KOPT-K1 (cell line): Measurements from ENCODE around the gene CHI3L2.

ENCODE experiments used
- H3K27ac ChIP-seq: fragments of 200-600 bp; sonication (generic); 2 replicates; pipeline ENCODE4 v1.5.1; 2016; ENCODE audit warnings: antibody characterized with exemption, mild to moderate bottlenecking, low read depth, low read length; ENCODE audit not compliant: poor library complexity, severe bottlenecking
- H3K36me3 ChIP-seq: fragments of 200-600 bp; sonication (generic); 2 replicates; pipeline ENCODE4 v1.5.1; 2017; ENCODE audit warnings: antibody characterized with exemption, mild to moderate bottlenecking, low read length, moderate library complexity; ENCODE audit not compliant: insufficient read depth
- H3K9me3 ChIP-seq: fragments of 200-600 bp; sonication (generic); 2 replicates; pipeline ENCODE4 v1.5.1; 2017; ENCODE audit warnings: antibody characterized with exemption, low read length, mild to moderate bottlenecking; ENCODE audit not compliant: insufficient read depth, poor library complexity, severe bottlenecking

CHI3L2 gene

DNA sequence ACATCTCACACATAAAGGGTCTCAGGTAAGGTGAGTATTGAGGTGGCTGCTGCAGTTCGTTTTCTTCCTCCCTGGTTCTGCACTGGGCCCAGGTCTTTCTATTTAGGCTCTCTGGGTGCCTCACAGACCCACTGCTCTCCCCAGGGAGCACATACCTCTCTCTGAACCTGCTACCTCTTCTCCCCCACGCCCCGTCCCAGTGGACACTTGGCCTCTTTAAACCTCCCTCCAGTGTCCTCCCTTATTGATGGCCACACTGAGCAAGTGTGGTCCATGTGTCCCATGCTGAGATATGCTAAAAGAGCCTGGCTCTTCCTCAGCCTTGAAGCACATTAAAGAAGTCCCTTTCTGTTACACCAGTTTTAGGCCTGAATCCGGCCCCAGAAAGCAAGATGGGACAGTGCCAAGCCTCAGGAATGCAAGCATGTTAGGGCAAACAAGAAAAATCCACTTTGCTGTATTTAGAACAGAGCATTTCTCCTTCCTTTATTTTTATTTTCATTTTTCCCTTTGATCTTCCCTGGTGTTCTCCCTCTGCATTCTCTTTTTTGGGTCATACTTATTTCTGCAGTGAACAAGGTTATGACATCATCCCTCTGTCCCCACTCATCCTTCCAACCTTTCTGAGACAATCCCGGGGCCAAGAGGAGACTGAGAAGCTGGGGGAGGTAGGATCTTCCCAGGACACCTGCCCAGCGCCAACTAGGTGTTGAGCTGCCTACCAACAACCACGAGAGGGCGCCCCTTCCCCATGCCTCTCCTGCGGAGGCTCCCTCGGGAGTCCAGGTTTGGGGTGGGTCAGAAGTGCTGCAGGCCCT lies 5.0 kb upstream of the CHI3L2 start:
- Histone ChIP-seq H3K27ac (peak overlapping the region; percentile 99), H3K9me3 (no peaks in the 10 kb centered on the region), H3K36me3 (no peaks in the 10 kb centered on the region)

DNA sequence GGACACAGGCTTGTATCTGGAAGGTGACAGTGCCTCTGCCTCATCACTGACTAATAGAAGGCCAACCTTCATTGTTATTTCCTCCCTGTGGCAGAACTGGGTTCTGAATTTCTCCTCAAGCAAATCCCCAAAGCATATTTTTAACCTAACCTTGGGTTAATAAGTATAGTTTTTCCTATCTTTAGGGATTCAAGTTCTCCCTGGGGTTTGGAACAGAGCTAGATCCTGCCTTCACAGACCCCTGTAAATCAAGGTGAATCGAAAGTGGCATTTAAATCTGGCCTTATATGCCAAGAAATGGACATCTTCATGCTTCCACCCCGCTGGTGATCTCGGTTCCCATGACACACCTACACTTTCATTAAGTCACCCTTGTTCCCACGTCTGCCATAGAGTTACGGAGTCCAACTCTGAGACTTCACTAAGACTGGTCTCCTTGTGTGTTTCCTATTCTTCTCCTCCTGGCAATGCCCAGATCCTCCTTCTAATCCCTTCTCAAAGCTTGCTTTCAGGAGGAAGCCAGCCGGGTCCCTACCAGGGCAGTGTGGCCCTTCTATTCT lies 4.3 kb upstream of the CHI3L2 start:
- Histone ChIP-seq H3K9me3 (no peaks in the 10 kb centered on the region), H3K36me3 (no peaks in the 10 kb centered on the region), H3K27ac (peak overlapping the region; percentile 99)

- Histone ChIP-seq H3K36me3 (no peaks in the 10 kb centered on the region), H3K9me3 (no peaks in the 10 kb centered on the region), H3K27ac (peak overlapping the region; percentile 99)
Observed at GRCh38 chr1:111225091-111225490, 2.4 kb upstream of the CHI3L2 start.

- no peaks in the 10 kb centered on the region for H3K9me3 ChIP-seq
- no peaks in the 10 kb centered on the region; the same call in 1 of the 2 replicates for H3K36me3 ChIP-seq
- peak overlapping the region; percentile 99 for H3K27ac ChIP-seq
Observed at GRCh38 chr1:111225717-111226400, 1.7 kb upstream of the CHI3L2 start.

GRCh38 chr1:111227851-111228747 lies 586 bp downstream of the CHI3L2 start:
- Histone ChIP-seq H3K9me3 (no peaks in the 10 kb centered on the region), H3K27ac (peak overlapping the region; percentile 99), H3K36me3 (peaks cover 21% of the 10 kb centered on the region)

DNA sequence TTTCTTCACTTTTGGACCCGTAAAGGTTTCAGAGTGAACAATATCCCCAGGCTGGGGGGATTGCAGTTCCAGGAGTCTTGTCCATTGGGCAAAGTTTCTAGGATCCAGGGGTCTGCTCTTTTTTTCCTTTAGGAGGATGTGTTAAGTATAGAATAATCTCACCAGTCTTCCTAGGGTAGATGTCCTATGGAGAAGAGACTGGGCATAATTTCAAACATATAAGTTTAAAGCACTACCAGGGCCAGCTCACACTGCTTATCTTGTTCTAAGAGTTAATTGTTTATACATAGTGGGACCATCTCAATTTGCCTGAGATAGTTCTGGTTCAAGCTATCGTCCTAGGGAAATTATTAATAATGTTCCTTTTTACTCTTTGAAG lies 1.2 kb downstream of the CHI3L2 start:
- H3K27ac ChIP-seq, result peak overlapping the region; percentile 99
- peaks cover 25% of the 10 kb centered on the region for H3K36me3 ChIP-seq
- H3K9me3 ChIP-seq, result no peaks in the 10 kb centered on the region

DNA sequence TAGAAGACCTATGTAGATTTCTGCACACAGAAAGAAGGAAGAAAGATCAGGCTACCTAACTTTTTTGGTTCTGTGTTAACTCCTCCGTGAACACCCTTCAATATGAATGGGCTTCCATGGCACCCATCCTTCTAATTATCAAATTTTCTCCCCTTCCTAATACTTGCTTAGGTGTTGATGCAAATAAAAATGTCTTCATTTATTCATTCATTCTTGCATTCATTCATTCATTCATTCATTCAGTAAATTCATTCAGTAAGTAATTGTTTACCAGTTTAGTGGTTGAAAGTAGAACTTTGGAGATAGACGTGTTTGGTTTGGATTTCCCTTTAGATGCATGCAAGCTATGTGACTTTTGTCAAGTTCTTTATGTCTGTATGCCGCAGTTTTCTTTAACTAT lies 4.6 kb downstream of the CHI3L2 start:
- peak overlapping the region; percentile 99 for H3K27ac ChIP-seq
- peaks cover 57% of the 10 kb centered on the region for H3K36me3 ChIP-seq

DNA sequence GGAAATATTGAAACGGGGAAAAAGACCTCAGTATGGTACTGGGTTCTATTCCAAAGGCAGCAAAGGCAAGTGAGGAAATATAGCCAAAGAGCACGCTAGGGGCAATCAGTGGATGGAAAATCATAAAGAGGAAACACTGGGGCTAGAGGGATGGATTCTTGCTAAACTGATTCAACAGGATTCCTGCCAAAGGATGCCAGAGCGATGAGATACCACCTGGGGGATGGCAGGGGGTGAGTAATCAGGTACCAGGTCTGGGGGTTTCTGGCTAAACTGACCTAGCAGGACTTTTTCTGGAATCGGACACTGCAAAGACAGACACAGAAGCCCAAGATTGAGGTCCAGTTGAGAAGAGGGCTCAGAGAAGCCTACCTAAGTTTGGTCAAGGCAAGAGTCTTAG lies 6.7 kb downstream of the CHI3L2 start:
- Histone ChIP-seq H3K27ac (peak overlapping the region; percentile 30), H3K36me3 (peaks cover 78% of the 10 kb centered on the region), H3K9me3 (no peaks in the 10 kb centered on the region)

More for the DNA sequence above, 4.6 kb downstream of the CHI3L2 start:
- no peaks in the 10 kb centered on the region for H3K9me3 ChIP-seq

DNA sequence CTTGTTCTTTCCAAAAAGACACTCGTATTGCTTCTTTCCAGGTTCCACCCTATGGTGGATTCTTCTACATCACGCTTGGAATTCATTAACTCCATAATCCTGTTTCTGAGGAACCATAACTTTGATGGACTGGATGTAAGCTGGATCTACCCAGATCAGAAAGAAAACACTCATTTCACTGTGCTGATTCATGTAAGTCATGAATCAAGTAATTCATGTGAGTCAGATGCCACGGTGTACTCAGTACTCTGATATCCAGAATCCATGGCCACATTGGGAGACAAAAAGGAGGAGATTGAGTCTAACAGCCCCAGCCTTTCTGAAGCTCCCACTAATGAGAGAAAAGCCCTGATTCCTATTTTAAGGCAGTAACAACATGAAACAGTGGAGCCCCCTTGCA lies 7.4 kb downstream of the CHI3L2 start:
- H3K36me3 ChIP-seq, result peaks cover 84% of the 10 kb centered on the region
- H3K9me3 ChIP-seq, result no peaks in the 10 kb centered on the region
- H3K27ac ChIP-seq, result peak overlapping the region; percentile 30

DNA sequence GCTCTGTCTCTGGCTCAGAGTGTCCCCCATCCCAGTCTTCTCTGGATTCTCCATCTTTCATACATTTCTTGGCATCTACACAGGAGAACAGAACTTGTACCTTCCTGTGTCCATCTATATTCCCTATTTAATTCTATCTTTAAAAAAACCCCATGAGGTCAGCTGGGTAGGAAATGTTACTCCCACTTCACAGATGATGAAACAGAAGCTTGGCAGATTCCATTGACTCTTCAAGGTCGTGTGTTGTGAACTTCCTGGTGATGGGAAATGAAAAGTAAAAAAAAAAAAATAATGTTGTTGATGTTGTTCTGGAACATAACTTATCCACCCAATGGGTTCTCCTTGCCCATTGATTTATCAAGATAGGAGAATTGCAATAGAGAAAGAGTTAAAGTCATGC lies 8.9 kb downstream of the CHI3L2 start:
- Histone ChIP-seq H3K9me3 (no peaks in the 10 kb centered on the region), H3K27ac (no peak overlapping the region), H3K36me3 (peaks cover 95% of the 10 kb centered on the region)

- Histone ChIP-seq H3K9me3 (no peaks in the 10 kb centered on the region), H3K27ac (no peak overlapping the region), H3K36me3 (peaks cover 95% of the 10 kb centered on the region)
Observed at GRCh38 chr1:111236806-111237205, 9.3 kb downstream of the CHI3L2 start.

DNA sequence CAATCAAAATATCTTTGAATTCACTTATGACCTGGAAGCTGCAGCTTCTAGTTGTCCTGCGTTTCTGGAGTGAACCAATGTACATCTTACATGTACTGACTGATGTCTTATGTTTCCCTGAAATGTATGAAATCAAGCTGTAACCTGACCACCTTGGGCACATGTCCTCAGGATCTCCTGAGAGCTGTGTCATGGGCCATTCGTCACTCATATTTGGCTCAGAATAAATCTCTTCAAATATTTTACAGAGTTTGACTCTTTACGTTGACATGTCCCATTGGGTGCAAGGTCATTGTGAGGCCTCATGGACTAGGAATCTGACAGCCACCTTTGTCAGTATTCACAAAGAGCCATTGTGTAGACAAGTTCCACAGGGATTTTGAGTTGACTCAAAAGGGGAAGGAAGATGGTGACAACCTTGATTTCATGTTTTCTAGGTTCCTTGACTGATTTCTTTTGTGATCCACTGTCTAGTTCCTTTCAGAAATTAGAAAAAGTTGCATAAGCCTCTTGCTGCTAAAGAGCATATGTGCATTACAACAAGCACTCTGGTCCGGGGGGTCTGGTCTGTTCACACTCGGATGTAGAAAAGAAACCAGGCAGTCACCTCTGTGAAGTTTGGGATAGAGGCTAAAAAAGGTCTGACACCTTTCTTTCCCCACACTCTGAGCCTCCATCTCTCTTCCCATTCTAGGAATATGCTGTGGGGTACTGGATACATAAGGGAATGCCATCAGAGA lies 10.7 kb downstream of the CHI3L2 start:
- peaks cover 95% of the 10 kb centered on the region for H3K36me3 ChIP-seq
- no peak overlapping the region for H3K27ac ChIP-seq
- H3K9me3 ChIP-seq, result no peaks in the 10 kb centered on the region

DNA sequence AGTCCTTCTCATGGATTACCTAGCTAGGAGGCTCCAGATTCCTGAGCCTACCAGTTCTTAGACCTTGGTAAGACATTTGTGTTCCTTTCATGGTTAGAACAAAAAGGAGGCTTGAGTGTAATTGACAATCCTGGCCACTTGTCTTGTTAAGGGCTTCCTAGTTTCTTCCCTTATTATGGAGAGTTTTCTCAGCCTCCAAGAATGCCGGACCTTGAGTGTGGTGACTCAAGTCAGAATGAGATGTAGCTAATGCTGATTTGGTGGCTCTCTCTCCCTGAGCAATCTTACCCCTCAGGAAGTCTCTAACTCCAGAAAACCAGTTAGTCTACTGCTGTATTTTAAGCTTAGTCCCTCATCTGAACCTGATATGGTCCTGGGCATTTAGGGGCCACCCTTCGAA lies 14.3 kb downstream of the CHI3L2 start:
- Histone ChIP-seq H3K27ac (no peak overlapping the region), H3K9me3 (no peaks in the 10 kb centered on the region), H3K36me3 (peaks cover 90% of the 10 kb centered on the region)

- no peaks in the 10 kb centered on the region for H3K9me3 ChIP-seq
- no peak overlapping the region for H3K27ac ChIP-seq
- H3K36me3 ChIP-seq, result peaks cover 78% of the 10 kb centered on the region
Observed at GRCh38 chr1:111242805-111243523, 15.5 kb downstream of the CHI3L2 start.
